ENCODE results near the gene SNTG2. TPM values are rescaled to one million over a fixed set of nuclear protein-coding genes. Genes with fewer than 3 reads are reported as not detected.

The SNTG2 gene
- total RNA-seq, 2 experiments from 2014 or later: 2.9 to 3.5 TPM

DNA sequence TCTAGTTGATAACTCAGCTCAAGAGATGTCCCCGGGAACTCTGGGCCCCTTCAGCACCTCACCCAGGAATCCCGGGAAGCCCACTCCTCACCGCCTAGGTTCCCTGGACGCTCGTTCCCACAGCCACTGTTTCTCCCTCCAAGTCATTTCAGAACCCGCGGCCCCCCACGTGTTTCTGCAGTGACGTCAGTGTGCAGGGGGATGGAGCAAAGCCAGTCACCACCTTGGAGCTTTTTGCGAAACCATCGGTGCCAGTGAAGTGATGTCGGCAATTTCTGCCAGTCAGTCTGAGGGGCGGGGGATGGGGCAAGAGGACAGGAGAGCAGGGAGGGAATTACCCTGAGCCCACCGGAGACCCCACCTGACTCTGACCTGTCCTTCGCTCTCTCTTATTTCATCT, 119.2 kb downstream of the SNTG2 start:
- no peak overlapping the region for H3K27ac Mint-ChIP-seq
- H3K36me3 Mint-ChIP-seq: peaks cover 1% of the 10 kb centered on the region
- POLR2A ChIA-PET: no interaction called here
- H3K27me3 Mint-ChIP-seq: peaks cover 2% of the 10 kb centered on the region
- H3K4me1 Mint-ChIP-seq: no peaks in the 10 kb centered on the region
- no peak for DNase-seq
- ATAC-seq (ENCODE audit: low read depth): no peak
- peaks cover 4% of the 10 kb centered on the region for H3K9me3 Mint-ChIP-seq
- no peak overlapping the region for H3K4me3 Mint-ChIP-seq

DNA sequence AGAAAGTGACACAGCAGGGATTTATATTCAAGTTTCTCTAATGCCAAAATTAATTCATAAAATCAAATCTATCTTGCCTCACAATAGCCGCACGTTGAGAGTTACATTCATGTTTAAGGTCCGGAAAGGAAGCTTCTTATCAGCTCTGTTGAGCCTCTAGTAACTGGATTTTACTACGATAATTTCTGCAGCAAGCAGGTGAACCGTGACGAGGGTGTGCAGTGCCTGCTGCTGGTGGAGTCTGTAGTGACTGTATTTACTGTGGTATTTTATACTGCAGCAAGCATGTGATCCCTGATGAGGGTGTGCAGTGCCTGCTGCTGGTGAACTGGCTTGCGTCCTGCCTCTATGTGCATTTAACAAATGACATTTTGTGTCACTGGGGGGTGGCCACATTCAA, 120.0 kb downstream of the SNTG2 start:
- Mint-ChIP-seq H3K36me3 (peaks cover 1% of the 10 kb centered on the region), H3K27ac (no peak overlapping the region), H3K4me1 (no peaks in the 10 kb centered on the region), H3K9me3 (peaks cover 4% of the 10 kb centered on the region), H3K4me3 (no peak overlapping the region), H3K27me3 (peaks cover 2% of the 10 kb centered on the region)
- POLR2A ChIA-PET: no interaction called here
- ATAC-seq (ENCODE audit: low read depth): no peak
- no peak for DNase-seq

DNA sequence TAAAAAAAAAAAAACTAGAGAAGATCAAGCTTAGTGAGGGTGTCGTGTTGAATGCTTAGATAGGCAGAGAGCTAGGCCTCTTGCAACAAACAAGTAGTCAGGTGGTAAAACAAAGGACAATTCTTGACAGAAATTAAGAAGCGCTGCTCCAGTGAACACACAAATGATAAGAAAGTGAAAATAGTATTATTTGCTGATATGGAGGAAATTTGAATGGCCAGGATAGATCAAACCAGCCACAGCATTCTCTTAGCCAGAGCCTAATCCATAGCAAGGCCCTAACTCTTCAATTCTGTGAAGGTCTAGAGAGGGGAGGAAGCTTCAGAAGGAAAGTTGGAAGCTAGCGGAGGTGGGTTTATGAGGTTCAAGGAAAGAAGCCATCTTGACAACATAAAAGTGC, 121.0 kb downstream of the SNTG2 start:
- H3K4me1 Mint-ChIP-seq: no peaks in the 10 kb centered on the region
- H3K27me3 Mint-ChIP-seq: peaks cover 2% of the 10 kb centered on the region
- H3K27ac Mint-ChIP-seq: no peak overlapping the region
- POLR2A ChIA-PET: interaction anchor here (0.7 kb wide), 2 partner anchors 86 to 117 kb away, joined by 3 read pairs; no protein-coding TSS in a partner anchor
- DNase-seq (no peak), ATAC-seq (ENCODE audit: low read depth) (no peak)
- no peak overlapping the region for H3K4me3 Mint-ChIP-seq
- peaks cover 1% of the 10 kb centered on the region for H3K36me3 Mint-ChIP-seq
- peaks cover 4% of the 10 kb centered on the region for H3K9me3 Mint-ChIP-seq

DNA sequence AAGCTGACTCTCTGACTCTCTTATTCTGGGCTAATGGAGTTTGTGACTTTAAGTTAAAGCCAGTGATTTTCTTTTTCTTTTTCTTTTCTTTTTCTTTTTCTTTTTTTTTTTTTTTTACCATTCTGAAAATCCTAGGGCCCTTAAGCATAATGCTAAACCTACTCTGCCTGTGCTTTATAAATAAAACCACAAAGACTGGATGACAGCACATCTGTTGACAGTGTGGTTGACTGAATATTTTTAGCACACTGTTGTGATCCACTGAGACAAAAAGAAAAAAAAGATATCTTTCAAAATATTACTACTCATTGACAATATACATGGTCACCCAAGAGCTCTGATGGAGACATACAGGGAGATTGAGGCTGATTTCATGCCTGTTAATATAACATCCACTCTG, 121.6 kb downstream of the SNTG2 start:
- Mint-ChIP-seq H3K4me1 (no peaks in the 10 kb centered on the region), H3K36me3 (peaks cover 1% of the 10 kb centered on the region), H3K4me3 (no peak overlapping the region), H3K9me3 (peaks cover 4% of the 10 kb centered on the region), H3K27me3 (peaks cover 2% of the 10 kb centered on the region), H3K27ac (no peak overlapping the region)
- ATAC-seq (ENCODE audit: low read depth): no peak
- POLR2A ChIA-PET: interaction anchor here (0.7 kb wide), 1 partner anchor 117 kb away, joined by 3 read pairs; no protein-coding TSS in a partner anchor
- DNase-seq: no peak

DNA sequence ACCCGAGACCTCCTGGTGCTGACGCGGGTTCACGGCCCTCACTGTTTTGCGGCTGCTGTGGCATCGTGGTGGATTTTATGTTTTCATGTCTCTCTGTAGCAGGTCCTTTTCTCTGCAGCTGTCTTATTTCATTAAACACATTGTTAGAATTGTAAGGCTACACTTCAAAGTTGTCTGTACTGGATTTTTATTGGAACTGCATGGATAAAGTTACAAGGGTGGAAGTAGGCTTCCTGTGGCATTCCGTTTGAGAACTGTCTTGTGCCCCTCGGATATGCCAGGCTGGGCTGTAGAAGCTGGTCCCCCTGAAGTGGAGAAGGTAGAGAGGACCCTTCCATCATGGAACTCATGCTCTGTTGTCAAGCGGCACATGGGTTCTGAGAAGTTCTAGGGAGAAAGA, 127.3 kb downstream of the SNTG2 start:
- no peak for DNase-seq
- no peak overlapping the region for H3K4me3 Mint-ChIP-seq

DNA sequence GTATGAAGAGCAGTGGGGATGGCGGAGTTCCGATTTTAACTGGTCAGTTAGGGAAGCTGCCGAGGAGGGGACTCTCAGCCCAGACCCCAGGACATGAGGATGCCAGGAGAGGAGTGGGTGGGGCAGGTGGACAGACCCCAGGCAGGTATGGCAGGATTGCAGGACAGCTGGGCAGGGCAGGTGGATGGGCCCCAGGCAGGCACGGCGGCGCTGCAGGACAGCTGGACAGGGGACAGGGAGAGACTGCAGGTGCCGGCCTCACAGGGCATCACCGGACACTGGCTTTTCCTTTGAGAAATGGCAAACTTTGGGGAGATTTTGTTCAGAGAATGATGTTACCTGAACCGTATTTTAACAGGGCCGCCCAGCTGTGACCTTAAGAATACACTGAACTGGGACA, 127.7 kb downstream of the SNTG2 start:
- ATAC-seq (ENCODE audit: low read depth): no peak
- Mint-ChIP-seq H3K9me3 (no peaks in the 10 kb centered on the region), H3K27me3 (peaks cover 2% of the 10 kb centered on the region), H3K4me1 (no peaks in the 10 kb centered on the region), H3K4me3 (no peak overlapping the region), H3K36me3 (no peaks in the 10 kb centered on the region), H3K27ac (no peak overlapping the region)
- POLR2A ChIA-PET: no interaction called here
- no peak for DNase-seq

More for the DNA sequence above, 127.3 kb downstream of the SNTG2 start:
- H3K27me3 Mint-ChIP-seq: peaks cover 2% of the 10 kb centered on the region
- H3K9me3 Mint-ChIP-seq: no peaks in the 10 kb centered on the region
- no peak for ATAC-seq (ENCODE audit: low read depth)
- H3K36me3 Mint-ChIP-seq: no peaks in the 10 kb centered on the region
- POLR2A ChIA-PET: no interaction called here
- no peaks in the 10 kb centered on the region for H3K4me1 Mint-ChIP-seq
- no peak overlapping the region for H3K27ac Mint-ChIP-seq

DNA sequence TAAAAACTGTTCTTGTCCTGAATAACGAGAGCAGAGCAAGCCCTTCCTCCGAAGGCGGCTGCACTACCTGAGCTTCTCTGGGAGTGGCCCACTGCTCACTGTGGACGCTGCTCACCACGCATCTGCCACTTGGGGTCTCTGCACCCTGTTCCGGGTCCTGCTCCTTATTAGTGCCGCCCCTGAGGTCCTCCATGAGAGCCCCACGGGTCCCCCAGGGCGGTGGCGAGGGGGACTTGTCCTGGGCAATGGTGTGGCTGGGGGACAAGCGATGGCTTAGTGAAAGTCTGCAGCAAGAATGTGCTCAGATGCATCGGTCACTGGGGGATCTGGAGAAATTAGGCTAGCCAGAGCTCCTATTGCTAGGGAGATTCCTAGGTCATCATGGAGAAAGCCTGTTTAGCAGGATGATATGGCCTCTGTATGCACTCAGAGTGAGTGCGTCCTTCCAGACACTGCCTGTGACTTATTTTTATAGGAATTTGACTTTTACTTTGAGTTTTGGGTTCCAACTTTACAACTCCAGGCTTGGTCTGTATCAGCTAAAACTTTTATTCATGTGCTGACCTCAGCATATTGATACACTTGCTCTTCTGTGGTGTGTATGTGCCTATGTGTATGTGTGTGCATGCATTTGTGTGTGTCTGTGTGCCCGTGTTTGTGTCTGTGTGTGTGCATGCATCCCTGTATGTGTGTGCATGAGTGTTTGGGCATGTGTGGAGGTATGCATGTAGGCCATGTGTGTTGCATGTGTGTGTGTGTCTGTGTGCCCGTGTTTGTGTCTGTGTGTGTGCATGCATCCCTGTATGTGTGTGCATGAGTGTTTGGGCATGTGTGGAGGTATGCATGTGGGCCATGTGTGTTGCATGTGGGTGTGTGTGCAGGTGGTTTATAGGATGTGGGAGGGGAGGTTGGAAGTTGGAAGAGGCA, 129.5 kb downstream of the SNTG2 start:
- Mint-ChIP-seq H3K9me3 (no peaks in the 10 kb centered on the region), H3K4me3 (no peak overlapping the region), H3K36me3 (no peaks in the 10 kb centered on the region), H3K4me1 (no peaks in the 10 kb centered on the region), H3K27ac (no peak overlapping the region), H3K27me3 (no peaks in the 10 kb centered on the region)
- ATAC-seq (ENCODE audit: low read depth) (no peak), DNase-seq (no peak)
- POLR2A ChIA-PET: no interaction called here

DNA sequence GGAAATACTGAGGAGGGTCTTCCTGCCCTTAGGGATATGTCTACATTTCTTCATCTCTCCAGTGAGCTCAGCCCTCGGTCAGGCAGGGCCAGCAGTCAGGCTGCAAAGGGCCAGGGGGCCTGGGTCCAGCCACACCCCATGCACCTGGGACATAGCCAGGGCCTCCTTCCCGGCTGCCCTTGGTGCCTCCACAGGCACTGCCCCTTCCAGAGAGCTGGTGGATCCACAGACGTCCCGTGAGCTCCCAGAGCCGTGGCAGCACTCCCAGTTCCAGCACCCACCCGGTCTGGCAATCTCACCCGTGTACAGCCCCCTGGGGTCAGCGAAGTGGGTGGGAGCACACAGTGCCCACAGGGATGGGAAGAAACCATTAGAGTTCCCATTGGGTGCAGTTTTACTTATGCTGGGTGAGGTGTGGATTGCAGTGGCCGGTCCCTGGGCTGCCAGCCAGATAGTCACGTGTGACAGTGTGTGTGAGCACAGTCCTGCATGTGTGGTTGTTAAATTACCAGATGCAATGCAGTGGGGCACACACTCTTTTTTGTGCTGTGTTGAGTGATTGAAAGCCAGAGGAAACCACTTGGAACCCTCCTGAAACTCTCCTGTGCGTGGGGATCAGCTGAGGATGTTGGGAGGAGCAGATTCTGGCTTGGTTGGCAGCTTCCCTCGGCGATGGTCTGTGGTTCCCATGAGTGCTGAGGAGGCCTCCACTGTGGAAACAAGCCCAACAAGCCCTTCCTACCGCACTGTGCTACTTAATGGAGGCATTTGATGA, 131.0 kb downstream of the SNTG2 start:
- no peak overlapping the region for H3K4me3 Mint-ChIP-seq
- no peaks in the 10 kb centered on the region for H3K27me3 Mint-ChIP-seq
- POLR2A ChIA-PET: no interaction called here
- H3K27ac Mint-ChIP-seq: no peak overlapping the region
- ATAC-seq (ENCODE audit: low read depth) (no peak), DNase-seq (no peak)
- H3K4me1 Mint-ChIP-seq: no peaks in the 10 kb centered on the region
- no peaks in the 10 kb centered on the region for H3K9me3 Mint-ChIP-seq
- no peaks in the 10 kb centered on the region for H3K36me3 Mint-ChIP-seq

DNA sequence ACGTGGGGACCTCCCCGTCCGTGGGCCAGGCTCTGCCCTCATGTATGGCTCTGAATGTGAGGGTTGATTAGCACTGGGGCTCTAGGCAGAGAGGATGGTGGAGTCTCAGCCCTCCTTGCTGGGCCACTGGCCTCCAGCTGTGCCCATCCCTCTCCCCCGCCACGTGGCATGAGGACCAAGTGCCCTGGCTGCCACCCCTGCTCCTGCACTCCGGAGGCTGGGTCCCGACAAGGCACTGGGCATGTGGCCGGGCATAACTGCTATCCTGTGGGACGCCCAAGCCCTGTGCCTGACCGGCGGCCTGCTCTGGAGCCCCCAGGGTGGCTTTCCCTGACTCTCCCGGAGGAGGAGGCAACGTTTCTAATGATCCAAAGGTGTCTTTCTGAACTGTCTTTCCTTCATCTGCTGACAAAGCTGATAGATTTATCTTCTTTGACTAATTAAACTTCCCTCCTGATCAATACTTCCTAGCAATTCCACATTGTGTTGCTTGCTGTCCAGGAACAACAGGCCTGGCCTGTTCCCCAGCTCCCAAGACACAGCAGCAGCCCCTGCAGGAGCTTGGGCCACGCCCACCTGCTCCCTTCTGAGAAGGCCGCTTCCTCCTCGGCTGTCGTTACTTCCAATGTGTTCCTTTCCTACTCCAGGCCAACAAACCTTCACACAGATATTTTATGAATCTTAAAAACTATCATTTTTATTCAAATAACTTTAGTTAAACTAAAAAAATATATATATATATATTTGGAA, 132.0 kb downstream of the SNTG2 start:
- ATAC-seq (ENCODE audit: low read depth): no peak

DNA sequence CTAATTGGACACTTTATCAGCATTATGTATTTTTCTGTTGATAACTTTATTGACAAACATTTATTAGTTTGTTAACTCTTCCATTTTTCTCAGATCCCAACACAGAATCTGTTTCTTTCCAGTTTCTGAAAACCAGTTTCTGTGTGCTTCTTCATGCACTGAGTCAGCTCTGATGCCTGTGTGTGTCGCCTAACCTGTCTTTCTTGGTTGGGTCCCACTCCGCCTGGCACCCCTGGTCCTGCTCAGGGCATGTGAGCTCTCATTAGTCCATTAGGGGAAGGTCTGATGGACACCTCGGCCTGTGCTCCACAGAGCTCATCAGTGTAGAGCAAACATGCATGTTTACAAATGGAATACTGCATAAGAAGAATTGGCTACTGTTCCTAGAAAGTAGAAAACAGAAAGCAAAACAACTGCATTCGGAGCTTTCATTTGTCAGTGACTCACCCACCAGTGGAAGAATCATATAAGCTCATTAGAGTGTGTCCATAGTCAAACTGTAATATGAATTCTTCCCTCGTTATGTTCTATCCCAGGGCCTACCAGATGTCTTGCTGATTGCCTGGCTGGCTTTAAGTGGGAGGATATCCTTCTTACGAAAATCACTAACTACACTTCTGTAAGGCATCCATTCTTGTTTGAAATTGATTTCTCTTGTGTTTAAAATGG, 137.7 kb downstream of the SNTG2 start:
- Mint-ChIP-seq H3K36me3 (peaks cover 4% of the 10 kb centered on the region), H3K4me1 (no peaks in the 10 kb centered on the region), H3K27ac (no peak overlapping the region), H3K27me3 (no peaks in the 10 kb centered on the region), H3K4me3 (no peak overlapping the region), H3K9me3 (peaks cover 2% of the 10 kb centered on the region)
- ATAC-seq (ENCODE audit: low read depth): no peak
- POLR2A ChIA-PET: no interaction called here
- no peak for DNase-seq

More for the DNA sequence above, 132.0 kb downstream of the SNTG2 start:
- Mint-ChIP-seq H3K4me1 (no peaks in the 10 kb centered on the region), H3K27me3 (no peaks in the 10 kb centered on the region), H3K27ac (no peak overlapping the region), H3K9me3 (no peaks in the 10 kb centered on the region), H3K4me3 (no peak overlapping the region), H3K36me3 (no peaks in the 10 kb centered on the region)
- DNase-seq: no peak
- POLR2A ChIA-PET: no interaction called here

DNA sequence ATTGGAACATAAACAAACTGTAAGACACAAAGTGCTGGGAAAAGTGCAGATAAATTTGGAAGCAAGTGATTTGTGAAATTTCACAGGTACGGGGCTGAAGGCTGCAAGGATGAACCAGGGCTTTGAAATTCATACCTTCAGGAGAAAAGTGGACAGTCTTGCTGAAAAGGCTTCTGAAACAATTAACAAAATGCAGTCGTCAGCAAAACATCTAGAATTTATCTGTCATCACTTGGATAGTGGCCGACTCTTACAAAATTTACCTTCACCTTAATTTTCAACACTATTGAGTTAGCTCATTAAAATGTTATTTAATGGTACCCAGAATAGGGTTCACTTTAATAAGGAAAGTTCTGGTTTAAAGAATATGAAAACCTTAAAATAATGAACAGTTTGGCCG, 138.3 kb downstream of the SNTG2 start:
- Mint-ChIP-seq H3K4me1 (no peaks in the 10 kb centered on the region), H3K9me3 (peaks cover 2% of the 10 kb centered on the region), H3K27ac (no peak overlapping the region), H3K36me3 (peaks cover 4% of the 10 kb centered on the region), H3K4me3 (no peak overlapping the region), H3K27me3 (no peaks in the 10 kb centered on the region)
- DNase-seq: no peak
- ATAC-seq (ENCODE audit: low read depth): no peak
- POLR2A ChIA-PET: no interaction called here

DNA sequence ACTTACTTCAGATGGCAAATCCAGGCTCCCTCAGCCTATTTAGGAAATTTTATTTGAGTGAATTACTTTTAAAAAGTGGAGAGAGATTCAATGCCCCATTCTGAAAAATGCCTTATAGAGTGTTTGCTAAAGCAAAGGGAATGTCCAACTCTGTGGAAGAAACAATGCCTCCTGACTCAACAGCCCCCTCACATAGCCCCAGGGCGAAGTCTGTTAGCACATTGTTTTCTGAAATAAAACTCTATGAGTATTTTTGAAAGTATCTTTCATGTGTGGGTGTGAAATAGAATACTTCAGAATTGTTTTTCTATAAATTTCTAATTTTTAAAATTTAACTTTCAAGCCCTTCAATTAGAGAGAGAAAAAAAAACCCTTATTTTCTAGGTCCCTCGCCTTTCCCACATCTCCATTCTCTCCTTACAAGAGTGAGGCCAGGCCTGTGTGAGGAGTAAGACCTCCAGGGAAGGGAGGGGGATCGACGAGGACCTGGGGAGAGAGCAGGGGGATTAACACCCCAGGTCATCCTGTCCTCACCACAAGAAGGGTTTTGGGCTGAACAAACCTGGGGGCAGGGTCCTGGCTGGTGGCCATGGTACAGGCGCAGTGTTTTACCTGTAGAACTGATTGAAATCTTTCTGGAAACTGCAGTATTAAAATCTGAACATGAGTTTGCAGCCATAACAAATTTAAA, 141.4 kb downstream of the SNTG2 start:
- POLR2A ChIA-PET: no interaction called here
- ATAC-seq (ENCODE audit: low read depth) (no peak), DNase-seq (no peak)
- H3K4me1 Mint-ChIP-seq: no peaks in the 10 kb centered on the region
- no peak overlapping the region for H3K4me3 Mint-ChIP-seq
- H3K9me3 Mint-ChIP-seq: peaks cover 2% of the 10 kb centered on the region
- no peaks in the 10 kb centered on the region for H3K27me3 Mint-ChIP-seq
- H3K36me3 Mint-ChIP-seq: peaks cover 4% of the 10 kb centered on the region
- no peak overlapping the region for H3K27ac Mint-ChIP-seq
